Measurements from ENCODE around the gene MYO5A.

Gene MYO5A

DNA sequence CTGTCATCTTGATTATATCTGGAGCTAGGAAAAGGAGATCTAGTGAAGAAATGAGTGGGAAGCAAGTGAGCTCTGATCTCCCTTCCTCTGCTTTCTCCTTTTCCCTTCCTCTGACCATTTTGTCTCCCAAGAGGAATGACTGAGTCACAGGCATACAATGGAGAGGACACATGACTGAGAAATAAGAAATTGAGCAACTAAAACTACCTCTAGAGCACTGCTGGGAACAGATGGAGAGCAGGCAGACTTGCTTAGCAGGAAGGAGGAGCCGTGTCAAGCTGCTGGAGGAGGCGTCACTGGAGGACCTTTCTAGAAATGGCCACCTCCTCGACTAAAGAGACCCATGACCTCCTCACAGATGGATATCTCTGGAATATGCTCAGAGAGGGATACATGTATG lies 166.2 kb downstream of the MYO5A start:
- no peak for DNase-seq (ENCODE audit: low read depth)

DNA sequence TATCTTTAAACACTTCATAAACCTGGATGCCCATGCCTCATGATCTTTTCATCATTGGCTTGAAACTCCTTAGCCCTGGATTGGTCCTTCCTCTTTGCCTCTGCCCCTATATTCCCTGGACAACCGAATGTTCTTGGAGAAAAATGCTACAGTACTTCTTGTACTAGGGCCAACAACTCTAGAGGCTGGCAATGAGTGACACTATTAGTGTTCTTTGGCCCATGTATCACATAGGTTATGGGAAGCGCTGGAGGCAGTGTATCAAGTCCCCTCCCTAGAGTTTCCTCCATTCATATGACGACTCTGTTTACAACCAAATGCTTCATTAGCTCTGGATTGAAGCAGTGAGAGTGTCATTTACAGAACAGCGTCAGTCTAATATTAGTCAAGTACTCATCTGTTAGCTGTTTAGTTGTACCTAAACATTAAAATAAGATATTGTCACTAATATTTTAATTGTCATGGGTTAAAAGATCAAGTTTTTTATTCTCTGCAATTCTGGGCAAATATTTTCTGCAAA lies 166.6 kb downstream of the MYO5A start:
- no peak for DNase-seq (ENCODE audit: low read depth)

DNA sequence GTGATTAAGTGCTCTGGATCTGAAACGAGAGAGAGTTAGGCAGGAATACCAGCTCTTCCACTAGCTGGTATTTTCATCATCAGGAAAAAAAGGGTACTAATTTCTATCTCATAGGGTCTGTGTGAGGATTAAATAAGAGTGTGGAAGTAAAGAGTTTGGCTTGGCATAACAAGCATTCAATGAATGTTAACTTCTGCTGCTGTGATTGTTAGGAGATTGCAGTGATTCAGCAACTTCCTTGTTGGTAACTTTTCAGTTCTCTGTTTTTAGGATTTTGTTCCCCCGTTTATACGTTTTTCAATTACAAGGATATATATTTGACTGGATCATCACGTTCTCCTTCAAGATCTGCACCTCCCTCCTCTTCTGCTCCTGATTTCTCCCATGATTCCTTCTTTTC lies 167.2 kb downstream of the MYO5A start:
- no peak for DNase-seq (ENCODE audit: low read depth)

DNA sequence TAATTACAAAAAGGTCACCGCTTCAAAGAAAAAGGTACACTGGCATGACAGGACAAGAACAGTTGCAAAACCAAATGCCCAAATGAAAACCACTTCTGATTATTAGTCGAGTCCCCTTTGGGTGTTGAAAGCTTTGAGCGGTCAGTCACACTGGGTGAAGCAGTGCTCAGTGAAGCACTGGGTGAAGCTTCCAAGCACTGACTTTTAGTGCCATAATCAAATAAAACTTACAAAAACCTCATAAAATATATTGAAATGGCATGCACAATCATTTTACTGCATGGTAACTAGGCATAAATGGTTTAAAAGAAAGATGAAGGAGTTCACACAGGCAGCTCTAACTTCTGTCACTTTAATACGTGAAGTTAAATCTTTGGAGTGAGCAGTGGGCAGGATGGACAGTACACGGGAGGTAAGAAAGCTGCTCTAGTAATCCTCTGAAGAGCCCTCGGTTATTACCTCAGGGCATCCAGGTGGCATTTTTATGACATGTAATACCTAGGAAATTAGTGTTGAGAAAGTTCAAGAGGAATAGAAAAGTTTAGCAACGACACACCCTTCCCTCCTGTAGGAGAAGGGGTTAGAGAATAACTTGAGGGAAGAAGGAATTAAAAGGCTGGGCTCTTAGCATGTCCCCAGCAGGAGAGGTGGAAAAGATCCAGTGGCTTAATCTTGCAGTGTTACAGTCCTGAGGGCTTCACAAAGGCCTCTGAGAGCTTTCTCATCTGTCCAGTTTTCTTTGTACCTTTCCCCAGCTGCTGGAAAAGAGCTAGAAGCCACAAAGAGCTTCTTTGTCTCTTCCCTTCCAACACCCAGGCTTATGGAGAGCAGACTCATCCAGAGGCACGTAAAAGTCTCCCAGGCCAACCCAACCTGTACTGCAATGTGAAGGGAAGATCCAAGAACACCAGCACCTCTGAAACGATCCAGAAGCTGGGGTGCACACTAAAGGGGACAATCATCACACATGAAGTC lies 168.2 kb downstream of the MYO5A start:
- DNase-seq (ENCODE audit: low read depth): no peak

DNA sequence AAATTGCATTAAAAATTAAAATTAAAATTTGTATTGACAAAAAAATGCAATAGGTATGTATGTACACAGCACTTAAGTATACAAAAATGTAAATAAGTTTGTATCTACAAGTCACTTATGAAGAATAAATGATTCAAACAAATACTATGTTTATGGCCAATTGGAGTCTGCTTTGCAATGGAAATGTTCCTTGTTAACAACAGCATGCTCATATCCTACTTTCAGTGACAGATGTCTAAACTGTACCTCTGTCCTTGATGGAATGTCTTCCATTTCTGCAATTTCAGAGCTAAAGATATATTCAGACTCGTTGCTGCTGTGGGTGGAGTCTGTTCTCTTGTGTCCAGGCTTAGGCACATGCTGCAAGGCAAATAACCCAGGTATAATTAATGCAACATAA lies 169.0 kb downstream of the MYO5A start:
- no peak for DNase-seq (ENCODE audit: low read depth)

DNA sequence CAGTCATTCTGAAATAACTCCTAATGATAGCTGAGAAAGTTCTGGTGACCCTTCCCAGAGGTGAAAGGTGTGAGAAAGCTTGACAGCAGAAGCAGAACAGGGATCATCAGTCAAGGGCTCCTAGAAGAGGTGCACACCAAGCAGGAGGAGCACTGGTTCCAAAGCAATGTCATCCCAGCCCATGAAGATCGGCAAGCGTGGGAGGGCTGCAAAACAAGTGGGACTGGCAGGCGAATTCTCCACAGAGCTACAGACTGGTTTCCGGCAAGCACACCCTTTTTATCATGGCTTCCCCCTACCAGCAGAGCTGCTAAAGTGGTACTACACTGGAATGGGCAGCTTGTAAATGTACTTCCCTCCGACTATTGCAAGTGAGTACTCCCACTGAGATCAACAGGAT lies 170.7 kb downstream of the MYO5A start:
- DNase-seq (ENCODE audit: low read depth): no peak

DNA sequence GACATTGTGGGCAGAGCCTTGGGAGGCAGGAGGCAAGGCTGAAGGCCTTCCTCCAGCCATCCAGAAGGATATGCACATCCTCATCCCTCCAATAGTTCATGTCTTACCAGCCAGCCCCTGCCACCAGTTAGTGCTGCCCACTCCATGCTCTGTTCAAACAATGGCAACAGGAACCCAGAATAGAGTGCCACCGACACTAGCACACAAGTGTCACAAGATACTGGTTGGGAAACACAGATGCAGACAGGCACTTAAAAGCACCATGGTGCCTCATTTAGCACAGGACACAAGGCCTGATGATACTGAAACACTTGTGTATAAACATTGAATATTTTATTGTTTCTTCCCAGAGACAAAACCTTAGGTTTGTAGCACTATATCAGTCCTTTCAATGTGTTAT lies 176.6 kb downstream of the MYO5A start:
- no peak for DNase-seq (ENCODE audit: low read depth)

DNA sequence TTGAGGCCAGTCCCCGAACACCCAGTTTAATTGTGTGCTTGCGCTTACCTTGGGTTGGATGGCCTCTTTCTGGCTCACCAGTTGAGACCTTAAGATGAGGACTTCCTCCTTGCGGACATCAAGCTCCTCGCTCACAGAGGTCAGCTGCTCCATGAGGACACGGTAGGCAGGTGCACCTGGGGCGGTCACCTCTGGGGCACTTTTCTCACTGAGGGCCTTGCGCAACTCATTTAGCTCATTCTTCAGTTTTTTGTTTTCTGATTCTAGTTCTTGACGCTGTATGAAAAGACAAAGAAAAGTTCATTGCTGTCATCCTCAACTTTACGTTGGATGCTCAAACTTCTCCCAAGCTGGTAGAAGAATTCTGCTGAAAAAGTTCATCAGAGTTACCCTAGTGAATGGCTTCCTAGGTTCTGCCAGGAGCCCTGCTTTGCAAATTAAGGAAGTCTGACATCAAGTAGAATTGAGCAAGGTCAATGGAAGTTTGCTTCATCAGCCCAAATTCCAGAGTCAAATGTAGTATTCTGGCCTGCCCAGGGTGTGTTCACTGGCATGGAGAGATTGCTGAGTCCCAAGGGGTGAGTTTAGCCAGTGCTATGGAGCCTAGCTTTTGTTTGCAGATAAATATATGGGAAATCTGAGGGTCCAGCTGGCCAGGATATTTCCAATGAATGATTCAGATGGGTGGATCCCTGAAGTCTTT lies 177.3 kb downstream of the MYO5A start:
- DNase-seq (ENCODE audit: low read depth): no peak

DNA sequence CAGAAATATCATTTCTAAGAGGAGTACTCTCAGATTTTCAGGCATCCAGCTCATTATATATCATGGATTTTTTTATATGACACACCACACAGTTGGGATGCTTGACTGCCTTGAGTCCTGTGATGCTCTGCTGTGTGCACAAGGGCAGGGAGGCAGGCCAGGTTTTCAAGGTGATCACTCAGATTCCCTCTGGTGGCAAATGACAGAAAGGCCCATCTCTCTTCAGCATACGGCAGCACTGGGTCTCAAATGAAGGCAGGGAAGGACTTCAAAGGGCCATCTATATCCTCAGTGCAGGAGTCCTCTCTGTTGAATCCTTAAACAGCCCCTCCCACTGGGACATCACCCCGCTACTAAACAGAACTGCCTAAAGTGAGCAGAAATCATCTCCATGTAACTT lies 178.3 kb downstream of the MYO5A start:
- DNase-seq (ENCODE audit: low read depth): no peak

DNA sequence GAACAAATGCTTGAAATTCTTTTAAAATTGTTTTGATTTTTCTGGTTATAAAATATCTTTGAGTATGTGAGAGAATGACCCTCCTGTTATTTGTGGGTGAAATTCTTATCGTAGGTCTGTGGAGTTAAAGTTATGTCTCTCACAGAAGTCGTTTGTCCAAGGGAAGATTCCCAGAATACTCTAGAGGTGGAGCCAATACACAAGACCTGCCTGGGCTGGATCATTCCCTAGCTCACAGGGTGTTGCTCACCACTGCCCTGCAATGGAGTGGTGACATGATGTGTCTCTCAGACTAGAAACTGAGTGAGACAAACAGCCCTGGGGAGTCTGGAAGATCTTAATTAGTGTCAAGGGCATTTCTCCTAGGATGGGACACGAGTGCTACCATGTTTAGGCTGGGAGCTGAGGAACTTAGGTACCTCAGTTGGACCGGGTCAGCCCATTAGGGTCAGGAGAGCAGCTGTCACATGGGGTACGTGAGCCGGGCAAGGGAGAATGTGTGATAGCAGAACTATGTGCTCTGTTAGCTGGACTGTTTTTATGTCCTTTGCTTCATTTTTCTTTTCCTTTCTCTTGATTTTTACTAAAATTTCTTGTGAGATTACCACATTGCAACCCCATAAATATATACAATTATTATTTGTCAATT lies 179.5 kb downstream of the MYO5A start:
- DNase-seq (ENCODE audit: low read depth): no peak

DNA sequence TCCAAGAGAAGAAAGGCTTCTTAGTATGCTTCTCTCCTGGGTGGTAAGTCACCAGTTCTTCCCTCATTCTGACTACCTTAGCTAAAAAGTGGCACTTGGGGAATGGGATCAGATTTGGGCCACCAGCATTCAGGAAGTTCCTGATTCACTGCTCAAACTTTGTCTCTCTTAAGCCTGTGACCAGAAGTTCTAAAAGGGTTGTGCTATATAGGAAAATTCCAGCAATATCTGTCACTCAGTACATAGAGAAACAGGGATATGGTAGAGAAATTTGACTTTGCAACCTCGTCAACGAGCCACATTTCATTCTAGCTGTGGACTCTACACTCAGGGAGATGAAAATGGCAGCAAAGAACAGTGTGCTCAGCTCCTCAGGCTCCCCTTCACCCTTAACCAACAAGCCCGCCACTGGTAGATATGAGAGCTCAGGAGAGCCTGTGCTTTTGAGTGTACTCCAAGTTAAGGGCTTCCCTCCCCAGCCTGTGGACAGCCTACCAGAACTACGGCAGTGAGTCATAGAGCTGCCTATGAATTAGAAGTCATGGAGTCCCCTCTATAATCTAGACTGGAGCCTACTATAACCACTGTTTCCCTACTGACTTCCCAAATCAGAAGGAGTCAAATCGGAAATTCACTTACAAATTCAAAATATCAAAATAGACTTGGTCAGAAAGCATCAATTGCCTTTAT lies 180.5 kb downstream of the MYO5A start:
- DNase-seq (ENCODE audit: low read depth): no peak

DNA sequence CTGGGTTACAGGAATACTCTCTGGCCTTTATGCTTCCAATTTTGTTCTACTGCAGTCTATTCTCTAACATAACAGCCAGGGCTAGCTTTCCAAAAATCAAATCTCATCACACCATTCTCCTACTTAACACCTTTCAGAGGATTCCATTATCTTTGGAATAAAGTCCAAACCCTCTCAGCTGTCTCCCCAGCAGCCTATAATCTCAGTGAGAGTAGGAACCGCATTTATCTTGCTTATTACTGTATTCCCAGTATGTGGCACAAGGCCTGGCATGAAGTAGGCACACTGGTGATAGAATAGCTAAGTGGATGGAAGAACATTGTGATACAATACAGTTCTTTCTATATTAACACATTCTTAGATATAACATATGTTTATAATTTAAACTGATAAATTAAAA lies 184.1 kb downstream of the MYO5A start:
- DNase-seq (ENCODE audit: low read depth): no peak

DNA sequence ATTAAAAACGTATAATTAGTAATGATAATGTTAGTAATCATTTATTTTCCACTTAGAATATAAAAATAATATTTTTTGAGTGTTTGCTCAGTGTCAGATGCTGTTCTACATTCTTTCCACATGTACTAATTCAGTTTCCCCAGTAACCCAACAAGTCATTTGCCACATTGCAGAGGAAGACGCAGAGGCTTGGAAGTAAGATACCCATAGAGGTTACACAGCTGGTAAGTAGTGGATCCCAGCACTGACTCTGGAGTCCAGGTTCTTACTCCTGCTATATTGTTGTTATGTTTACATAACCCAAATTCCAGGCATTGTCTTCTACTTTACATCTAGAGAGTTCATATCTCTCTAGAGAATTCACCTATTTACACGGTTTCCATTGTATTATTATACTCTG lies 184.8 kb downstream of the MYO5A start:
- DNase-seq (ENCODE audit: low read depth): no peak

DNA sequence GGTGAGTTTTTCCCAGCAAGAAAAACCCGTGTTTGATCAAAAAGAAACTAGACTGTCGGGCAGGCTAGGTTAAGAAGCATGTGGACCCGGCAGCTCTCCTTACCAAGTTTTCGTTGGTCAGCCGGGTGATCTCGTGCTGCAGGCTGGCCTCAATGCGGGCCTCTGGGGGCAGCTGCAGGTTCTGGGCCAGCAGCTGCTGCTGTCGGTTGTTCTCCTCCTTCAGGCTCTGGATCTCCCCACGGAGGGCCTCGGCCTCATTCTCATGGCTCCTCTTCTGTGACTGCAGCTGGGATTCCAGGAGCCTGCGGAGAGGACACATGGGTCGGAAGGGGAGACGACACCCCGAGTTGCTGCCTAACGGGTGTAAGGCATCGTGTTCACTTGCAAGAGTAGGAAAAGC lies 188.6 kb downstream of the MYO5A start:
- no peak for DNase-seq (ENCODE audit: low read depth)

DNA sequence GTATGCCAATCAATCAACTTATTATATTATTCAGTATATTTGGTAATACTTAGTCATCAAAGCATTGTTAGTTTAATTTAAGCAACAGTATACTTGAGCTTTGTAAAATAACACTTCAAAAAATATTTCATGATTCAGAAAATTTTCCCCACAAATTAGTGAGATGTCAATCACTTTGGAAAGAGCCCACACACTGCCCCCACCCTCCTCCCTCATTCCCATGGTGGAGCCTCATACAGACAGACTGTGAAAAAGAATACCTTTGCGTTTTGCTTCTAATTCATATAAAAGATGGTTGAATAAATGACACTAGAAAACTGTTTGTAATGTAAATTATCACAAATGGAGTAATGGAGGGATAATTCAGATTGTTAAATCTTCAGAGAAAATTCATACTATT lies 189.8 kb downstream of the MYO5A start:
- no peak for DNase-seq (ENCODE audit: low read depth)

DNA sequence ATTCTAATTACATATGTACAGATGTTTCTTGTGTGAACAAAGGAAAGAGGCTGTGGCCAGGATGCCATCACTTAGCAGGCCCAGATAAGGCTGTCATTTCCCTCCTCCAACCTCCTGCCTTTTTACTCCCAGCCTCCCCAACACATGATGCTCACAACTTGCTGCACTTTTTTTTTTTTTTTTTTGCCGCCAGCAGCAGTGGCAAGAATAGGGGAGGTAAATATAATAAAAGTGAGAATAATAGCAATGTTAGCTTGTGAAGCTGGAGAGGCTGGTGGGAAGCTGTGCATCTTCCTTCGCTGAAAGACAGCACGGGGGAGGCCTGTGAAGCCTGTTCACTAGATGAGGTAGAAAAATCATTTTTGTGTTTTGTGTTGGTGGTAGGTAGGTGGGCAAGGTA lies 190.6 kb downstream of the MYO5A start:
- DNase-seq (ENCODE audit: low read depth): no peak

DNA sequence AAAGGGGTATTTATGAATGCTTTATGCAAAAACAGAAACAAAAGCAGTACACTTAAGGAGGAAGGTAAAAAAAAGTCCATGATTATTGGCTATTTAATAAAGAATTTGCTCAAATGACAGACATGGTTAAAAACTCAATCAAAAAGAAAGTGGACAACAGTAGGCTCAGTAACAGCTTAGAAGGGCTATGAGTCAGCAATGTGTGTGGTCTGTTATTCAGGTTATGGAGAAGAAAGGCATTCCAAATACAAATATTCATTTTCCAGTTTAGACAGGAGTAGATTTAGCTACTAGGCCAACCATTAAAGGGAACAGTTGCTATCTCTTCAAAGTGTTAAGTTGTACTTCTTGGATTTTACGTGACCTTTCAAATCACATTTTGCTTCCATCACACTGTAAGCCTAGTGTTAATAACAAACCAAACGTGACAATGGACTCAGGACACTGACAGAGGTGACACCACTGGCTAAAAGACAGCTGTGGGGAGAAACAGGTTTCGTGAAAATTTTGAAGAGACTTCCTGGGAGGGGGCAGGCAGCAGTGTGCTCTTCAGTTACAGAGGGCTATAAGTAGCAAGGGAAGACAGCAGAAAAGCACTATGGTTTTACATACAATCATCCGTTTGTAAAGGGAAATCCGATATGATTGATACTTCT lies 191.4 kb downstream of the MYO5A start:
- DNase-seq (ENCODE audit: low read depth): no peak

DNA sequence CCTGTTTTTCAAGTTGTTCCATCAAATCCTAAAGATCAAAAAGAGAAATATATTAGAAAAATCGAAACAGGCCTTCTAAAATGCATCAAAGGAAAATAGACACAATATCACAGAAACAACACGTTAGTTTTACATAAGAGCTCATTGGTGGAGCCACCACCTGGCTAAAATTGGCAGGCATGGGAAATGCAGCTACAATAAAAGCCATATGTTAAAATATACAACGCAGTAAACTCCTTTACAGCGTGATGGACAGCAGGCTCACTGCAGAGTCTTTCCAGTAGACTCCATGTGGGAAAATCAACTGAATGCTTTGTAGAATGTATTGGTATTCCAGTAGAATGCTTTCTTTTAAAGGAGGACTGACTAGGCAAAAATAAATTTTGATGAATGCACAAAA lies 192.2 kb downstream of the MYO5A start:
- DNase-seq (ENCODE audit: low read depth): no peak

DNA sequence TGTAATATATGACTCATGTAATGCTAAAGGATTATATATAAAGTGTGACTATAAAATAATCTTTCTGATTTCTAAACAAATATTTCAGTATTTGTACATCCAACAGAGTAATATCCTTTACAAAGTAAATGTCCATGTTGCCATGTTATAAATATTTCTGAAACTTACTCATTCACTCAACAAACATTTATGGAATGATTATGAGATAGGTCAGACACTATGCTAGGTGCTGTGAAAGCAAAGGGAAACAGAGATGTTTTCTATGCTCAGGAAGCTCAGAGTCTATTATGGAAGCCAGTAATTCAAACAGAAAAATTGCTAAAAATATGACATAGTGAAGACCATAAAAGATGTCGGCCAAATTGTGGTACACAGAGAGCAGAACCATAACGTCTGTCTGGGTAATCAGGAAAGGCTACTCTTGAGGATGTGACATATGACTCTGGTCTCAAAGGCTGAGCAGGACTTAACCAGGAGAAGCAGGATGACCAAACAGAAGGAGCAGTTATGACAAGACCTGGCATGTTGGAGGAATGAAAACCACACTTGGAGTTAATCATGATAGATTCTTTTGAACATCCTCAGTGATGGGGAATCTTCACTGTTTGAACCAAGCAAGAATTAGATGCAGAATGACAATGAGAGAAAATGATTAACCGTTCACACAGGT lies 194.1 kb downstream of the MYO5A start:
- no peak for DNase-seq (ENCODE audit: low read depth)

DNA sequence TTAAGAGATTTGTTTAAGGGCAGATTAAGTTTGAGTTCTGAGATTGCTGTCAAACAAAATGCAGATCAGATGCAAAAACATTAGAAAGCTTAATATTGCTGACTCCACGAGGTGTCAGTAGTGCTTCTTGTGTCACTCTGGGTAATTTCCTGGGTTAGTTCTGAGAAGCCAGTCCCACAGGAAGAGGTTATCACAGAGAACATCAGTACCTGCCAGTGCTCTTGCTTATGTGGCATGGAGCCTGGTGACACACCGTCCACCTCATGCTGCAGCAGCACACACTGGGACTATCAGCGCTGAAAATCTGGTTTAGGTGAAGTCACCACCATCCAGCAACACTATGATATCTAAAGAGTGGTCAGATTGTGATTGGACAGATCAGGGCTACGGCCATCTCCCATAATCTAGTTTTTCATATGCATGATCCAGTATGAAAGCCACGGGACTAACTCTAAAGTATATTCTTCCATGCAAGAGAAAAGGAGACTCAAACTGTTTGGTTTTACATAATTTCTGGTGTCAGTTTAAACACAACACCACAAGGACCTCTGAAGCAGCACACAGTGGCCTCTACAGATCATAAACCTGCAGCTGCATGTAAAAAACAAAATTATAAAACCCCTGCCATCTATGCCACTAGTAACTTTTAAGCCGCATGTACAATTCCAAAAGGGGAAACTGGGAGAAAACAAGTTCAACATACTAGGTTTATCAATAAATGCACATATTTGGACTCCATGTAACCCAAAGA lies 197.0 kb downstream of the MYO5A start:
- DNase-seq (ENCODE audit: low read depth): peak; percentile 25

Data from activated T-helper 1 cell treated with Interleukin-2 at 50 U/mL for 16 hours (primary cell).